ENCODE measurements around the gene FBXL13. TPM values are rescaled to one million over a fixed set of nuclear protein-coding genes. Genes with fewer than 3 reads are reported as not detected.

The FBXL13 gene
- polyA plus RNA-seq, 1 experiment: 0.20 TPM

DNA sequence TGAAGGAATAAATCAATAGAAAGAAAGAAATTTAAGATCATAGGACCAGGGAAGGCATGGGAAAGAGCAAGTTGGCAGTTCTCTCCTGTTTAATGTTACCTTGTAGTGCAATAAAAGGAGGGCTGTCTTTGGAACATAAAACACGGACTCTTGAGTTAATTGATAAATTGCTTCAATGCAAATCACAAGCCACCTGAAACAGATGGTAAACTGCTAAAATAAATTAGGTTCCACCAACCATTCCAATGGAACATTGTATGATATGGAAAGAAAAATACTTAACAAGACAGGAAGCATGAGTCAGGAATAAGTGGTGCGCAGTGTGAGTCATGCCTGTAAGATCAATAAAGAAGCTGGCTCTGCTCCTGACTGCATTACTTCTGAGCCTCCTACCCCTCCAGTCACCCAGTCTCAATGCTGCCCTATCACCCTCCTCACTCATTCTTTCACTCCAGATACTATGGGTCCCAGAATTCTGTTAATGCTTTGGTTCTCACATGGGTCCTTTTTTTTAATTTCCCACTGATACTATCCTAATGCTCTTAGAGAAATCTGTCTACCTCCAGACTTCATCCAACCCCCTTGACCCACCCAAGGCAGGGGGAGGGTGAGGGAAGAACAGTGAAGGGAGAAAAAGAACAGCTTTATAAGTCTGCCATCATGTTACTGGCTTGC lies 82.9 kb downstream of the FBXL13 start:
- ChIA-PET POLR2A (no interaction called here), CTCF (no interaction called here)
- TF ChIP-seq, protein P1, sequence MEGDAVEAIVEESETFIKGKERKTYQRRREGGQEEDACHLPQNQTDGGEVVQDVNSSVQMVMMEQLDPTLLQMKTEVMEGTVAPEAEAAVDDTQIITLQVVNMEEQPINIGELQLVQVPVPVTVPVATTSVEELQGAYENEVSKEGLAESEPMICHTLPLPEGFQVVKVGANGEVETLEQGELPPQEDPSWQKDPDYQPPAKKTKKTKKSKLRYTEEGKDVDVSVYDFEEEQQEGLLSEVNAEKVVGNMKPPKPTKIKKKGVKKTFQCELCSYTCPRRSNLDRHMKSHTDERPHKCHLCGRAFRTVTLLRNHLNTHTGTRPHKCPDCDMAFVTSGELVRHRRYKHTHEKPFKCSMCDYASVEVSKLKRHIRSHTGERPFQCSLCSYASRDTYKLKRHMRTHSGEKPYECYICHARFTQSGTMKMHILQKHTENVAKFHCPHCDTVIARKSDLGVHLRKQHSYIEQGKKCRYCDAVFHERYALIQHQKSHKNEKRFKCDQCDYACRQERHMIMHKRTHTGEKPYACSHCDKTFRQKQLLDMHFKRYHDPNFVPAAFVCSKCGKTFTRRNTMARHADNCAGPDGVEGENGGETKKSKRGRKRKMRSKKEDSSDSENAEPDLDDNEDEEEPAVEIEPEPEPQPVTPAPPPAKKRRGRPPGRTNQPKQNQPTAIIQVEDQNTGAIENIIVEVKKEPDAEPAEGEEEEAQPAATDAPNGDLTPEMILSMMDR (IDR thresholded peaks at IDR 0.05; ENCODE audit: insufficient read depth, low read depth, low read length): no peak
- DNase-seq (ENCODE audit: low read depth): peak; percentile 74
- H3K4me3 ChIP-seq (ENCODE audit: low read depth, low read length): no peak overlapping the region
- no peaks in the 10 kb centered on the region for H3K36me3 ChIP-seq (ENCODE audit: control insufficient read depth, insufficient read depth, low read length)
- H3K27me3 ChIP-seq (ENCODE audit: control insufficient read depth, insufficient read depth, low read length): no peaks in the 10 kb centered on the region

DNA sequence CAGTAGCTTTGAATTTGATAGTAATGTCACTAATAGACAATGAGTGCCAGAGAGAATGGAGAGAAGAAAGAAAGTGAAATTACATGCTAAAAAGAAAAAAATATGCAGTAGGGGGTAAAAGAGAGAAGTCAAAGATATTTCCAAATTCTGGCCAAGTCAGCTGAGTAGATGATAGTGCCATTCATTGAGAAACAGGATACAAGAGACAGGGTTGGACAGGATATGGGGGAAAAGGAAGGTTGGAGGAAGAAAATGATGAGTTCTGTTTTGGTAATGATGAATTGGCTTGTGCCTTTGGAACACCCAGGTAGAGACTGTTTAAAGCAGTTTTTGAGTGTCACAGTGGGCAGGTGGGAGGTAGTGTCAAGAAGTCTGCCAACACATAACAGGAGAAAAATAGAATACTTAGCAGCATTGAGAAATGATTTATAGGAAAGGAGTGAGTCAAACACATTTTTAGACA lies 83.5 kb downstream of the FBXL13 start:
- ChIA-PET CTCF (no interaction called here), POLR2A (no interaction called here)
- Histone ChIP-seq H3K36me3 (ENCODE audit: control insufficient read depth, insufficient read depth, low read length) (no peaks in the 10 kb centered on the region), H3K27me3 (ENCODE audit: control insufficient read depth, insufficient read depth, low read length) (no peaks in the 10 kb centered on the region), H3K4me3 (ENCODE audit: low read depth, low read length) (no peak overlapping the region)
- no peak for DNase-seq (ENCODE audit: low read depth)
- TF ChIP-seq, protein P1 (IDR thresholded peaks at IDR 0.05; ENCODE audit: insufficient read depth, low read depth, low read length): no peak

DNA sequence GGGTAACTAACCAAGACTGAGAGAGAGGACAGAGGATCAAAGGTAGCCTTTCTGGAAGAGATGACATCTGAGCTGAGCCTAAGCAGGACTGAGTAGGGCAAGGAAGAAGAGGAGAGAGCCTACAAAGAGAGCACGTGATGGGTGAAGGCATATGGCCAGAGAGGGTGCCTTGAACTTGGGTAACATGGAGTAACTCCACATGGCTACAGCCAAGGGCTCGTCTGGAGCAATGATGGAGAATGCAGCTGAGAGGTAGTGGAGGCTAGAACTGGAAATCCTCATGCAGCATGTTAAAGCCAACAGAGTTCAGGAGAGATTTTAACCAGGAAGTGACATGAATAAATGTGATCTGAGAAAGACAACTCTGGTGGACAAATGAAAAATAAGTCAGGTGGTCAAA lies 84.0 kb downstream of the FBXL13 start:
- POLR2A ChIA-PET: no interaction called here
- CTCF ChIA-PET: interaction anchor here (0.5 kb wide), 1 partner anchor 21 kb away, joined by 3 read pairs; no protein-coding TSS in a partner anchor

DNA sequence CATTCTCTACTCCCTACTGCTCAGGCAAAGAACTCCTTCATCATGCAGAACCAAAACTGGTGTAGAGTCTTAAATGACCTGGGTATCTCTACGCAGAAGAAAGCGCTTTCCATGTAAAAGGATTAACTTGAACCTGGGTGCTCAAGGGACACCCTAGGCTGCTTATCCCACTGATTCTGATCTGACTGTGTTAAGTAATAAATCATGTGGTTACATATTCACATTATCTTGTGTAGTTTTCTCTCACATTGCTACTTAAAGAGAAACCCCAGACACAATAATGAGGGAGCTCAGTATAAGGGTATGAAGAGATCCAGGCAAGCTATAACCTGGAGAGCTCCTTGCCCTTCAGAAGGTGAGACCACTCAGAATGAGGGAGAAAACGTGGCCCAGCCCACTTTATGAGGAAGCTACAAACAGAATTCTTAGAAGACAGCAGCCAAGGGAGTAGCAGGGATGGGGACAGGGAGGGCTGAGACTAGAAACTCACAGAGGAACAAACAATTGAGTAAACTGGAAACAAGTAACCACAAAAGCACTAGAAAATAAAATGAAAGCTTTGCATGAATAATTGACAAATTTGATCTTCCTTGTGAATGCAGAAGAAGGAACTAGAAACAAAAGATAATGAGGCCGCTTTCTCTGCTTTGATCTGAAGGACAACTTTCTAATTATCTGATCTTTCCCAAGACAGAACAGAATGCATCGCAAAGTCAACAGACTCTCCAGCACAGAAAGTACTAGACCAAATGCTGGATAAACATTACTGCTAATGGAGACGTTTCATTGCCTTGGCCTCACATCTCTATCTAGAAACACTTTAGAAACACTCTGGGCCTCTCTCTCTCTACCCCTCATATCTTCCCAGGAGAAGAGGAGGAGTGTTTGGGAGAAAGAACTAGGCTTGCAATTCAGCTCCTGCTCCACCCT lies 85.7 kb downstream of the FBXL13 start:
- POLR2A ChIA-PET: no interaction called here
- CTCF ChIA-PET: interaction anchor here (0.6 kb wide), 1 partner anchor 16 kb away, joined by 3 read pairs; no protein-coding TSS in a partner anchor
- TF ChIP-seq, protein P1 (IDR thresholded peaks at IDR 0.05; ENCODE audit: insufficient read depth, low read depth, low read length): no peak
- no peaks in the 10 kb centered on the region for H3K27me3 ChIP-seq (ENCODE audit: control insufficient read depth, insufficient read depth, low read length)
- H3K4me3 ChIP-seq (ENCODE audit: low read depth, low read length): no peak overlapping the region
- no peaks in the 10 kb centered on the region for H3K36me3 ChIP-seq (ENCODE audit: control insufficient read depth, insufficient read depth, low read length)
- DNase-seq (ENCODE audit: low read depth): no peak

More for the DNA sequence above, 84.0 kb downstream of the FBXL13 start:
- Histone ChIP-seq H3K27me3 (ENCODE audit: control insufficient read depth, insufficient read depth, low read length) (no peaks in the 10 kb centered on the region), H3K36me3 (ENCODE audit: control insufficient read depth, insufficient read depth, low read length) (no peaks in the 10 kb centered on the region), H3K4me3 (ENCODE audit: low read depth, low read length) (no peak overlapping the region)
- TF ChIP-seq, protein P1 (IDR thresholded peaks at IDR 0.05; ENCODE audit: insufficient read depth, low read depth, low read length): no peak
- DNase-seq (ENCODE audit: low read depth): no peak

DNA sequence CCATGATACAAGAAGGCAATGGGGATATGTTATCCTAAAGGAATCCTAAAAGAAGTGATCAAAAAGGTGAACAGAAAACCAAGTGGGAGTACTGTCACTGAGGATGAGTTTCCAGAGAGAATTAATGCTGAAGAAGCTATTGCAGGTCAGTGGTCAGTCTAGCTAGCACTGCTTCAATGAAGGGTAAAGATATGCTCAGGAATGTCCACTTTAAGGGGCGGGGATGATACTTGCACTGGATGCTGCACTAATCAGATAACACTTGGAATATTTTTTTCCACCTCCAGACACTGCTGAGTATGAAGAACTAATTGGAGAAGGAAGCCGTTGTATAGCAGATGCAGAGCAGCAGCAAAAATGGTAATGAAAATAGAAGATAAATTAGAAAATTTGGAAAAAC lies 86.5 kb downstream of the FBXL13 start:
- TF ChIP-seq, protein P1 (IDR thresholded peaks at IDR 0.05; ENCODE audit: insufficient read depth, low read depth, low read length): no peak
- ChIA-PET CTCF (no interaction called here), POLR2A (no interaction called here)

More for the DNA sequence above, 86.5 kb downstream of the FBXL13 start:
- no peak for DNase-seq (ENCODE audit: low read depth)
- no peaks in the 10 kb centered on the region for H3K36me3 ChIP-seq (ENCODE audit: control insufficient read depth, insufficient read depth, low read length)
- no peak overlapping the region for H3K4me3 ChIP-seq (ENCODE audit: low read depth, low read length)
- no peaks in the 10 kb centered on the region for H3K27me3 ChIP-seq (ENCODE audit: control insufficient read depth, insufficient read depth, low read length)
